Measurements from ENCODE around the gene C1QTNF7. TPM values are rescaled to one million over a fixed set of nuclear protein-coding genes. Genes with fewer than 3 reads are reported as not detected.

Gene C1QTNF7
- total and polyA plus RNA-seq, 10 donors = 0.74 to 22.5 (median 5.2) TPM

GRCh38 chr4:15482842-15483241, 55.0 kb downstream of the C1QTNF7 start:
- 80 to 91% (median 82%) methylated on average over 2 of the region's 2 CpGs for WGBS, 5 donors
- H3K9me3 ChIP-seq = peaks cover 0 to 27% (median 16%) of the 10 kb centered on the region in 8 donors

GRCh38 chr4:15488136-15488535, 60.3 kb downstream of the C1QTNF7 start:
- Histone ChIP-seq H3K4me3 (no peak overlapping the region), H3K4me1 (no peaks in the 10 kb centered on the region), H3K36me3 (no peaks in the 10 kb centered on the region), H3K9me3 (peaks cover 3 to 43% (median 30%) of the 10 kb centered on the region in 8 donors), H3K27ac (no peak overlapping the region), H3K27me3 (replicated peaks in 1 of 7) (no peaks in the 10 kb centered on the region)
- intact Hi-C loops (cut with DNase I; ENCODE audit: low total_unique reads) = no loop called here
- no peak for DNase-seq
- TF ChIP-seq, protein P1, sequence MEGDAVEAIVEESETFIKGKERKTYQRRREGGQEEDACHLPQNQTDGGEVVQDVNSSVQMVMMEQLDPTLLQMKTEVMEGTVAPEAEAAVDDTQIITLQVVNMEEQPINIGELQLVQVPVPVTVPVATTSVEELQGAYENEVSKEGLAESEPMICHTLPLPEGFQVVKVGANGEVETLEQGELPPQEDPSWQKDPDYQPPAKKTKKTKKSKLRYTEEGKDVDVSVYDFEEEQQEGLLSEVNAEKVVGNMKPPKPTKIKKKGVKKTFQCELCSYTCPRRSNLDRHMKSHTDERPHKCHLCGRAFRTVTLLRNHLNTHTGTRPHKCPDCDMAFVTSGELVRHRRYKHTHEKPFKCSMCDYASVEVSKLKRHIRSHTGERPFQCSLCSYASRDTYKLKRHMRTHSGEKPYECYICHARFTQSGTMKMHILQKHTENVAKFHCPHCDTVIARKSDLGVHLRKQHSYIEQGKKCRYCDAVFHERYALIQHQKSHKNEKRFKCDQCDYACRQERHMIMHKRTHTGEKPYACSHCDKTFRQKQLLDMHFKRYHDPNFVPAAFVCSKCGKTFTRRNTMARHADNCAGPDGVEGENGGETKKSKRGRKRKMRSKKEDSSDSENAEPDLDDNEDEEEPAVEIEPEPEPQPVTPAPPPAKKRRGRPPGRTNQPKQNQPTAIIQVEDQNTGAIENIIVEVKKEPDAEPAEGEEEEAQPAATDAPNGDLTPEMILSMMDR (IDR thresholded peaks at IDR 0.05 in 8 of 11, conservative IDR thresholded peaks at IDR 0.05 in 3 of 11) = no peak
- TF ChIP-seq POLR2AphosphoS5 (IDR thresholded peaks at IDR 0.05) = no peak

More at GRCh38 chr4:15482842-15483241, 55.0 kb downstream of the C1QTNF7 start:
- Histone ChIP-seq H3K27ac (no peak overlapping the region), H3K36me3 (no peaks in the 10 kb centered on the region), H3K27me3 (replicated peaks in 1 of 7) (no peaks in the 10 kb centered on the region), H3K4me1 (no peaks in the 10 kb centered on the region), H3K4me3 (no peak overlapping the region)
- intact Hi-C loops (cut with DNase I; ENCODE audit: low total_unique reads) = no loop called here
- DNase-seq = no peak
- no peak for TF ChIP-seq POLR2AphosphoS5 (IDR thresholded peaks at IDR 0.05)
- TF ChIP-seq, protein P1 (IDR thresholded peaks at IDR 0.05 in 8 of 11, conservative IDR thresholded peaks at IDR 0.05 in 3 of 11) = no peak
- TF ChIP-seq POLR2A (IDR thresholded peaks at IDR 0.05) = no peak

GRCh38 chr4:15488658-15489470, 61.0 kb downstream of the C1QTNF7 start:
- H3K9me3 ChIP-seq = peaks cover 3 to 43% (median 30%) of the 10 kb centered on the region in 8 donors
- no peak overlapping the region for H3K4me3 ChIP-seq
- no peaks in the 10 kb centered on the region for H3K27me3 ChIP-seq (replicated peaks in 1 of 7)
- intact Hi-C loops (cut with DNase I; ENCODE audit: low total_unique reads) = no loop called here
- no peak for TF ChIP-seq POLR2A (IDR thresholded peaks at IDR 0.05)
- TF ChIP-seq POLR2AphosphoS5 (IDR thresholded peaks at IDR 0.05) = no peak
- TF ChIP-seq, protein P1 (IDR thresholded peaks at IDR 0.05 in 8 of 11, conservative IDR thresholded peaks at IDR 0.05 in 3 of 11) = no peak
- no peak overlapping the region for H3K27ac ChIP-seq
- H3K36me3 ChIP-seq = no peaks in the 10 kb centered on the region
- DNase-seq = no peak
- no peaks in the 10 kb centered on the region for H3K4me1 ChIP-seq
- WGBS, 5 donors = 87 to 94% (median 88%) methylated on average over 6 of the region's 6 CpGs

DNA sequence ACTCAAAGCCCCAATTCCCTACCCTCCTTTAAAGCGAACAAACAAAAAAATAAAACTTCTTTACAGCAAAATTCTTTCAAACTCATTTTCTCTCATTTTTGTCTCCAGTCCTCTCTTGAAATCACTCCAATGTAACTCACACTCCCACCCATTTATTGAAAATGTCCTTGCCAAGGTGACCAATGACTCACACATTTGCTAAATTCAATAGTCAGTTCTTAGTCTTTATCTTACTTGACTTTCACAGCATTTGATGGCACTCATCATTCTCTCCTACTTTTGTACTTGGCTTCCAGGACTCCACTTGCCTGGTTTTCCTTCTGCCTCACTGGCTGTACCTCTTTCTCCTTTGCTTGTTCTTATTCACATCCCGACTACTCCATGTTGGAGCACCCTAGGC, 61.7 kb downstream of the C1QTNF7 start:
- Histone ChIP-seq H3K4me1 (no peaks in the 10 kb centered on the region), H3K4me3 (no peak overlapping the region), H3K27ac (no peak overlapping the region), H3K27me3 (replicated peaks in 1 of 7) (no peaks in the 10 kb centered on the region), H3K9me3 (peaks cover 3 to 43% (median 30%) of the 10 kb centered on the region in 8 donors), H3K36me3 (no peaks in the 10 kb centered on the region)
- no peak for DNase-seq
- intact Hi-C loops (cut with DNase I; ENCODE audit: low total_unique reads) = no loop called here
- 84 to 96% (median 93%) methylated on average over 2 of the region's 2 CpGs for WGBS, 5 donors
- TF ChIP-seq, protein P1 (IDR thresholded peaks at IDR 0.05 in 8 of 11, conservative IDR thresholded peaks at IDR 0.05 in 3 of 11) = no peak
- no peak for TF ChIP-seq POLR2A (IDR thresholded peaks at IDR 0.05)
- no peak for TF ChIP-seq POLR2AphosphoS5 (IDR thresholded peaks at IDR 0.05)
